Osteocyte (in vitro differentiated cells): Measurements from ENCODE around the gene PTGER3. TPM values are rescaled to one million over a fixed set of nuclear protein-coding genes. Genes with fewer than 3 reads are reported as not detected.
A peak's percentile ranks its signal among the peaks of the same experiment; 100 is the strongest.

Experiments
- DNase-seq: peaks from one replicate; pipeline ENCODE4 v3.0.0; 2021; ENCODE audit warnings: mixed read lengths; ENCODE audit not compliant: unreplicated experiment; ENCODE audit errors: extremely low spot score
- H3K27ac Mint-ChIP-seq: one replicate; pipeline ENCODE4 v1.8.0; 2021; ENCODE audit warnings: mild to moderate bottlenecking, mixed read lengths; ENCODE audit not compliant: unreplicated experiment
- H3K27me3 Mint-ChIP-seq: one replicate; pipeline ENCODE4 v1.8.0; 2021; ENCODE audit warnings: mixed read lengths; ENCODE audit not compliant: unreplicated experiment
- H3K36me3 Mint-ChIP-seq: one replicate; pipeline ENCODE4 v1.8.0; 2021; ENCODE audit warnings: mixed read lengths; ENCODE audit not compliant: unreplicated experiment
- H3K4me1 Mint-ChIP-seq: one replicate; pipeline ENCODE4 v1.8.0; 2021; ENCODE audit warnings: mixed read lengths; ENCODE audit not compliant: unreplicated experiment
- H3K4me3 Mint-ChIP-seq: one replicate; pipeline ENCODE4 v1.8.0; 2021; ENCODE audit warnings: mild to moderate bottlenecking, moderate library complexity, mixed read lengths; ENCODE audit not compliant: unreplicated experiment
- H3K9me3 Mint-ChIP-seq: one replicate; pipeline ENCODE4 v1.8.0; 2021; ENCODE audit warnings: mixed read lengths; ENCODE audit not compliant: unreplicated experiment
- CTCF ChIP-seq: fragments of 200-600 bp; sonication (generic); IDR thresholded peaks from 2 replicates; pipeline ENCODE4 v1.5.0; 2021; ENCODE audit warnings: antibody characterized with exemption, mild to moderate bottlenecking, moderate library complexity
- total RNA-seq: library from RNA; stranded (reverse); gene quantifications from 2 replicates; pipeline ENCODE4 v1.2.1, GENCODE V29; 2021

The PTGER3 gene
- total RNA-seq, 1 donor from 2014 or later, result not detected

- H3K9me3 Mint-ChIP-seq, result no peaks in the 10 kb centered on the region
- no peak overlapping the region for H3K4me3 Mint-ChIP-seq
- H3K4me1 Mint-ChIP-seq, result peaks cover 24% of the 10 kb centered on the region
- no peaks in the 10 kb centered on the region for H3K27me3 Mint-ChIP-seq
- no peaks in the 10 kb centered on the region for H3K36me3 Mint-ChIP-seq
- DNase-seq, result no peak
- H3K27ac Mint-ChIP-seq, result peak overlapping the region; percentile 88
- no peak for TF ChIP-seq CTCF
Measured at GRCh38 chr1:71088645-71089287, 41.1 kb upstream of the PTGER3 start.

- no peak overlapping the region for H3K4me3 Mint-ChIP-seq
- TF ChIP-seq CTCF, result no peak
- no peaks in the 10 kb centered on the region for H3K36me3 Mint-ChIP-seq
- H3K9me3 Mint-ChIP-seq, result no peaks in the 10 kb centered on the region
- no peak overlapping the region for H3K27ac Mint-ChIP-seq
- no peaks in the 10 kb centered on the region for H3K27me3 Mint-ChIP-seq
- no peak for DNase-seq
- H3K4me1 Mint-ChIP-seq, result peaks cover 24% of the 10 kb centered on the region
Measured at GRCh38 chr1:71087713-71088112, 40.1 kb upstream of the PTGER3 start.

GRCh38 chr1:71087060-71087459, 39.4 kb upstream of the PTGER3 start:
- no peak for DNase-seq
- H3K27me3 Mint-ChIP-seq, result no peaks in the 10 kb centered on the region
- H3K27ac Mint-ChIP-seq, result no peak overlapping the region
- no peak for TF ChIP-seq CTCF
- no peaks in the 10 kb centered on the region for H3K9me3 Mint-ChIP-seq
- H3K36me3 Mint-ChIP-seq, result no peaks in the 10 kb centered on the region
- peaks cover 24% of the 10 kb centered on the region for H3K4me1 Mint-ChIP-seq
- H3K4me3 Mint-ChIP-seq, result no peak overlapping the region

GRCh38 chr1:71086331-71086730, 38.7 kb upstream of the PTGER3 start:
- Mint-ChIP-seq H3K27me3 (no peaks in the 10 kb centered on the region), H3K4me3 (no peak overlapping the region), H3K4me1 (peaks cover 31% of the 10 kb centered on the region), H3K36me3 (no peaks in the 10 kb centered on the region), H3K27ac (no peak overlapping the region), H3K9me3 (no peaks in the 10 kb centered on the region)
- DNase-seq, result no peak
- no peak for TF ChIP-seq CTCF

- Mint-ChIP-seq H3K4me3 (no peak overlapping the region), H3K4me1 (peaks cover 19% of the 10 kb centered on the region)
Measured at GRCh38 chr1:71083271-71083670, 35.7 kb upstream of the PTGER3 start.

More at GRCh38 chr1:71083271-71083670, 35.7 kb upstream of the PTGER3 start:
- Mint-ChIP-seq H3K36me3 (no peaks in the 10 kb centered on the region), H3K9me3 (no peaks in the 10 kb centered on the region), H3K27ac (no peak overlapping the region), H3K27me3 (no peaks in the 10 kb centered on the region)
- no peak for DNase-seq
- no peak for TF ChIP-seq CTCF
